ENCODE data around the gene NDUFV3.
"Not testable (repeated sequence)": the region's sequence is repeated elsewhere in the genome, so short reads cannot be mapped to it uniquely, and the experiment has no call there.

The NDUFV3 gene

GRCh38 chr21:42892931-42893755, at the start of gene NDUFV3:
Gene NDUFV3 (plus strand): TSS chr21:42893309. CDS start chr21:42893334, 25 bp downstream.
- DNase-seq, result peak; percentile 99

- DNase-seq, result no peak
Observed at GRCh38 chr21:42844411-42845113, 48.5 kb upstream of the NDUFV3 start.

GRCh38 chr21:42845296-42845965, 47.7 kb upstream of the NDUFV3 start:
- DNase-seq, result no peak

GRCh38 chr21:42846221-42846620, 46.9 kb upstream of the NDUFV3 start:
- DNase-seq, result no peak

GRCh38 chr21:42847051-42847707, 45.9 kb upstream of the NDUFV3 start:
- no peak for DNase-seq

- no peak for DNase-seq
Observed at GRCh38 chr21:42847726-42848125, 45.4 kb upstream of the NDUFV3 start.

GRCh38 chr21:42848144-42848931, 44.8 kb upstream of the NDUFV3 start:
- not testable (repeated sequence) for DNase-seq

GRCh38 chr21:42848932-42849758, 44.0 kb upstream of the NDUFV3 start:
- no peak for DNase-seq

- DNase-seq, result no peak
Observed at GRCh38 chr21:42849759-42850412, 43.2 kb upstream of the NDUFV3 start.

- DNase-seq, result no peak
Observed at GRCh38 chr21:42850463-42850862, 42.6 kb upstream of the NDUFV3 start.

GRCh38 chr21:42850866-42851391, 42.2 kb upstream of the NDUFV3 start:
- peak; percentile 12 for DNase-seq

- no peak for DNase-seq
Observed at GRCh38 chr21:42851812-42852665, 41.1 kb upstream of the NDUFV3 start.

- no peak for DNase-seq
Observed at GRCh38 chr21:42852925-42853570, 40.1 kb upstream of the NDUFV3 start.

- no peak for DNase-seq
Observed at GRCh38 chr21:42853621-42854020, 39.5 kb upstream of the NDUFV3 start.

- no peak for DNase-seq
Observed at GRCh38 chr21:42854246-42855010, 38.7 kb upstream of the NDUFV3 start.

GRCh38 chr21:42855171-42855936, 37.8 kb upstream of the NDUFV3 start:
- no peak for DNase-seq

GRCh38 chr21:42855937-42856335, 37.2 kb upstream of the NDUFV3 start:
- no peak for DNase-seq

Measured in EL (cell line).